ENCODE measurements around the gene CA10.

DNA sequence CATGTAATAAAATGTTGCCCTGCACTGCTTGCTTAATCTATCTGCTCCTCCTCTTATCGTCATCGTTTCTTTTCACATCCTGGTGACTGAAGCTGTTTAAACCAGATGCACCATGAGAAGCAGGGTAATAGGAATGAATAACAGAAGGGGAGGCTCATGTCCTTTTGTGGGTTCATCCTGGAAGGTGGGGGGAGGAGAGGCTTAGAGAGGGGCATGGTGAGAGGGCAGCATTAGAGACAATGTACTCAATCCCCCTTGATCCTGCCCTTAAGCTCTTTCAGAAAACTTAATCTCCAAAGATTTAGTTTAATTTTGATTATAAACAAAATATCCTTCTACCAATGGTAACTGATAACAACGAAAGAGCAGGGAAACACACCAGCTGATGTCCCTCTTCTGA is 248.5 kb downstream of the CA10 start:
- TF ChIP-seq, protein P1, sequence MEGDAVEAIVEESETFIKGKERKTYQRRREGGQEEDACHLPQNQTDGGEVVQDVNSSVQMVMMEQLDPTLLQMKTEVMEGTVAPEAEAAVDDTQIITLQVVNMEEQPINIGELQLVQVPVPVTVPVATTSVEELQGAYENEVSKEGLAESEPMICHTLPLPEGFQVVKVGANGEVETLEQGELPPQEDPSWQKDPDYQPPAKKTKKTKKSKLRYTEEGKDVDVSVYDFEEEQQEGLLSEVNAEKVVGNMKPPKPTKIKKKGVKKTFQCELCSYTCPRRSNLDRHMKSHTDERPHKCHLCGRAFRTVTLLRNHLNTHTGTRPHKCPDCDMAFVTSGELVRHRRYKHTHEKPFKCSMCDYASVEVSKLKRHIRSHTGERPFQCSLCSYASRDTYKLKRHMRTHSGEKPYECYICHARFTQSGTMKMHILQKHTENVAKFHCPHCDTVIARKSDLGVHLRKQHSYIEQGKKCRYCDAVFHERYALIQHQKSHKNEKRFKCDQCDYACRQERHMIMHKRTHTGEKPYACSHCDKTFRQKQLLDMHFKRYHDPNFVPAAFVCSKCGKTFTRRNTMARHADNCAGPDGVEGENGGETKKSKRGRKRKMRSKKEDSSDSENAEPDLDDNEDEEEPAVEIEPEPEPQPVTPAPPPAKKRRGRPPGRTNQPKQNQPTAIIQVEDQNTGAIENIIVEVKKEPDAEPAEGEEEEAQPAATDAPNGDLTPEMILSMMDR (IDR thresholded peaks at IDR 0.05): no peak
- no peak for TF ChIP-seq POLR2A (IDR thresholded peaks at IDR 0.05)

Data from right lobe of liver (tissue), 4 donors.